GM23338 (cell line): ENCODE measurements around the gene FRY.

Experiments
- CTCF ChIP-seq, 2 experiments: fragments of 200-600 bp in 1 of 2; sonication (generic) in 1 of 2; conservative IDR thresholded peaks; 2 replicates each; pipeline versions ENCODE4 v1.5.1 to v1.6.1; 2016 to 2017; ENCODE audit warnings: antibody characterized with exemption in 2 of 2, low read depth in 2 of 2, mild to moderate bottlenecking in 2 of 2, moderate library complexity in 1 of 2
- EZH2 ChIP-seq: fragments of 200-600 bp; sonication (generic); IDR thresholded peaks from one replicate; pipeline ENCODE4 v1.8.0; 2017; ENCODE audit warnings: antibody characterized with exemption, mild to moderate bottlenecking, low read depth; ENCODE audit not compliant: unreplicated experiment
- POLR2AphosphoS5 ChIP-seq: IDR thresholded peaks from 2 replicates; pipeline ENCODE4 v1.6.1; 2016; ENCODE audit warnings: antibody characterized with exemption, low read depth

GRCh38 chr13:32056316-32056715, 24.7 kb downstream of the FRY start:
- TF ChIP-seq CTCF (conservative IDR thresholded peaks at IDR 0.05; ENCODE audit: low read depth in 2 of 2): no peak
- no peak for TF ChIP-seq POLR2AphosphoS5
- TF ChIP-seq EZH2: no peak
